Neural cell (in vitro differentiated cells): ENCODE results near the gene PDHX. TPM values are rescaled to one million over a fixed set of nuclear protein-coding genes. Genes with fewer than 3 reads are reported as not detected.

Source experiments
- H2AFZ ChIP-seq: fragments of 200-600, 300-800 bp; sonication (generic), shearing (Covaris generic); 2 replicates; pipeline ENCODE4 v1.6.0; 2014; ENCODE audit warnings: low read depth, mild to moderate bottlenecking, antibody characterized with exemption, low read length, moderate library complexity
- H3F3A ChIP-seq: fragments of 200-600 bp; shearing (Covaris generic); 2 replicates; pipeline ENCODE4 v1.6.1; 2016; ENCODE audit warnings: mild to moderate bottlenecking, moderate library complexity, mixed read lengths, antibody characterized with exemption, low read length; ENCODE audit not compliant: insufficient read depth, poor library complexity, severe bottlenecking
- H3K27ac ChIP-seq: fragments of 200-600, 300-800 bp; sonication (generic), shearing (Covaris generic); 2 replicates; pipeline ENCODE4 v1.5.1; 2014; ENCODE audit warnings: mild to moderate bottlenecking, low read length, moderate library complexity
- H3K27me3 ChIP-seq: fragments of 300-800, 200-600 bp; sonication (generic), shearing (Covaris generic); 2 replicates; pipeline ENCODE4 v1.6.0; 2014; ENCODE audit warnings: mild to moderate bottlenecking, low read depth, low read length, moderate library complexity; ENCODE audit not compliant: insufficient read depth
- H3K36me3 ChIP-seq: fragments of 300-800, 200-600 bp; sonication (generic), shearing (Covaris generic); 2 replicates; pipeline ENCODE4 v1.5.1; 2014; ENCODE audit warnings: mild to moderate bottlenecking, antibody characterized with exemption, low read length, moderate library complexity; ENCODE audit not compliant: insufficient read depth
- H3K4me2 ChIP-seq: fragments of 300-800, 200-600 bp; sonication (generic), shearing (Covaris generic); 2 replicates; pipeline ENCODE4 v1.6.0; 2014; ENCODE audit warnings: mild to moderate bottlenecking, low read length
- H3K4me3 ChIP-seq: fragments of 300-800, 200-600 bp; sonication (generic), shearing (Covaris generic); 2 replicates; pipeline ENCODE4 v1.5.1; 2014; ENCODE audit warnings: mild to moderate bottlenecking, low read length, moderate library complexity
- H3K79me2 ChIP-seq: fragments of 200-600 bp; shearing (Covaris generic); replicated peaks from 2 replicates; pipeline ENCODE4 v1.6.0; 2014; ENCODE audit warnings: mild to moderate bottlenecking, low read length, moderate library complexity; ENCODE audit not compliant: insufficient read depth
- H3K9ac ChIP-seq: fragments of 300-800, 200-600 bp; sonication (generic), shearing (Covaris generic); 2 replicates; pipeline ENCODE4 v1.6.1; 2016; ENCODE audit warnings: mild to moderate bottlenecking, low read length, mixed read lengths
- H3K9me2 ChIP-seq: fragments of 200-600 bp; shearing (Covaris generic); 2 replicates; pipeline ENCODE4 v1.6.1; 2016; ENCODE audit warnings: mild to moderate bottlenecking, low read length, mixed read lengths; ENCODE audit not compliant: insufficient read depth
- H3K9me3 ChIP-seq: fragments of 200-600, 300-800 bp; sonication (generic), shearing (Covaris generic); 2 replicates; pipeline ENCODE4 v1.6.1; 2016; ENCODE audit warnings: mild to moderate bottlenecking, mixed run types, low read length, moderate library complexity, mixed read lengths
- H4K20me1 ChIP-seq: fragments of 200-600 bp; shearing (Covaris generic); 2 replicates; pipeline ENCODE4 v1.6.1; 2016; ENCODE audit warnings: mild to moderate bottlenecking, mixed run types; ENCODE audit not compliant: insufficient read depth
- EP300 ChIP-seq: fragments of 450-650 bp; conservative IDR thresholded peaks from 2 replicates; pipeline ENCODE4 v1.6.1; 2014; ENCODE audit warnings: antibody characterized with exemption, mild to moderate bottlenecking, moderate library complexity; ENCODE audit not compliant: poor library complexity, severe bottlenecking
- EZH2 ChIP-seq: fragments of 200-600, 300-800 bp; shearing (Covaris generic), sonication (generic); IDR thresholded peaks from 2 replicates; pipeline ENCODE4 v1.6.1; 2014; ENCODE audit warnings: antibody characterized with exemption, low read length, borderline replicate concordance, mild to moderate bottlenecking; ENCODE audit not compliant: insufficient read depth, poor library complexity, severe bottlenecking
- MXI1 ChIP-seq: fragments of 450-650 bp; conservative IDR thresholded peaks from 2 replicates; pipeline ENCODE4 v1.6.1; 2014; ENCODE audit warnings: antibody characterized with exemption, mild to moderate bottlenecking; ENCODE audit not compliant: poor library complexity, severe bottlenecking
- POLR2AphosphoS5 ChIP-seq: IDR thresholded peaks from 2 replicates; pipeline ENCODE4 v1.6.1; 2012
- RAD21 ChIP-seq: fragments of 450-650 bp; conservative IDR thresholded peaks from 2 replicates; pipeline ENCODE4 v1.6.1; 2014; ENCODE audit warnings: antibody characterized with exemption, mild to moderate bottlenecking, moderate library complexity
- SMC3 ChIP-seq: fragments of 450-650 bp; conservative IDR thresholded peaks from 2 replicates; pipeline ENCODE4 v1.6.1; 2014; ENCODE audit warnings: antibody characterized with exemption, mild to moderate bottlenecking, moderate library complexity; ENCODE audit not compliant: poor library complexity
- TAF1 ChIP-seq: IDR thresholded peaks from 2 replicates; pipeline ENCODE4 v1.6.1; 2012; ENCODE audit warnings: low read depth
- polyA plus RNA-seq: library from polyadenylated mRNA; depleted of rRNA; stranded (reverse); fragments of >200 nt; gene quantifications from 2 replicates; pipeline ENCODE4 v1.2.3, GENCODE V29; 2014
- TF ChIP-seq, protein P1 (sequence below): fragments of 450-650 bp; IDR thresholded peaks from 2 replicates; pipeline ENCODE4 v1.5.1; 2014; ENCODE audit warnings: antibody characterized with exemption, mild to moderate bottlenecking, moderate library complexity; ENCODE audit not compliant: poor library complexity, severe bottlenecking
- TF ChIP-seq, protein P2 (sequence below): IDR thresholded peaks from 2 replicates; pipeline ENCODE4 v1.6.1; 2012; ENCODE audit warnings: borderline replicate concordance

Gene PDHX
- polyA plus RNA-seq, 1 donor from 2014 or later: 59.8 TPM

DNA sequence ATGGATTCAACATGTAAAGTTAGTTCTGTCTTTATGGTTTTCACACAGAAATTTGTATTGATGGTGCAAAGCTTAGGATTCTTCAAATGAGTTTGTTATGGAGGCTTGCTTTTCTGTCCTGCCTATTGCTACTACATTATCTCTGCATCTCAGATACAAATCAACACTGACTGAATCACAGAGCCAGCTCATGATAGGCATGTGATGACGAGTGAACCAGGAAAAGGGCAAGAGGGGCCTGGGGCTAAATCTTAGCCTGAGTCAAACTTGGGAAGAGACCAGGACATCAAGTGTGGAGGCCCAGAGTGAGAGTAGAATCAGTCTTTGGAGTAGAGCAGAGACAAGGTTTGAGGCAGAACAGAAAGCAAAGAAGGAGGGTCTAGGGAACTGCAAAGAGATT, 115.4 kb downstream of the PDHX start:
- Histone ChIP-seq H3K27me3 (no peaks in the 10 kb centered on the region), H3K27ac (no peak overlapping the region), H2AFZ (no peak overlapping the region)

DNA sequence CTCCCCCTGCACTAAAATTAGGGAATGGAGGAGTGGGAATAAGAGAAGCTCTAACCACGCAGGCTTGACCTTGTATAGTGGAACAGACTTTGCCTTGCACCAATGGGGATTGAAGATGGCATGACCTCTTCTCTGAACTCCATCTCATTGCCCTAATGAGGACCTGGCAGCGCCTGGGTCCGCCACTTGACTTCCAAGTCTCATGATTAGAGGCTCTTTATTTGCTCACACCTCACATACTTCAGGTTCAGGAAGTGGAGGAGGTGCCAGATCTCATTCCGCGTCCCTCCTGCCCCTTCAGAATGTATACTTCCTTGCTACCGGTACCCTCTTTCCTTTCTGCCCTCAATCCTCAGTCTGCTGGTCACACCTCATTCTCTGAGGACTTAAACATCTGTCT, 116.6 kb downstream of the PDHX start:
- Histone ChIP-seq H4K20me1 (no peaks in the 10 kb centered on the region), H3K36me3 (no peaks in the 10 kb centered on the region), H3K27me3 (no peaks in the 10 kb centered on the region), H3F3A (no peaks in the 10 kb centered on the region), H3K9me2 (no peaks in the 10 kb centered on the region), H3K79me2 (no peaks in the 10 kb centered on the region), H3K4me2 (no peak overlapping the region), H3K27ac (no peak overlapping the region), H3K9me3 (no peaks in the 10 kb centered on the region), H3K4me3 (no peak overlapping the region), H3K9ac (no peak overlapping the region), H2AFZ (no peak overlapping the region)
- TF ChIP-seq SMC3 (no peak), TAF1 (no peak), MXI1 (no peak), POLR2AphosphoS5 (no peak), RAD21 (no peak), EZH2 (no peak), EP300 (no peak)
- TF ChIP-seq, protein P1, sequence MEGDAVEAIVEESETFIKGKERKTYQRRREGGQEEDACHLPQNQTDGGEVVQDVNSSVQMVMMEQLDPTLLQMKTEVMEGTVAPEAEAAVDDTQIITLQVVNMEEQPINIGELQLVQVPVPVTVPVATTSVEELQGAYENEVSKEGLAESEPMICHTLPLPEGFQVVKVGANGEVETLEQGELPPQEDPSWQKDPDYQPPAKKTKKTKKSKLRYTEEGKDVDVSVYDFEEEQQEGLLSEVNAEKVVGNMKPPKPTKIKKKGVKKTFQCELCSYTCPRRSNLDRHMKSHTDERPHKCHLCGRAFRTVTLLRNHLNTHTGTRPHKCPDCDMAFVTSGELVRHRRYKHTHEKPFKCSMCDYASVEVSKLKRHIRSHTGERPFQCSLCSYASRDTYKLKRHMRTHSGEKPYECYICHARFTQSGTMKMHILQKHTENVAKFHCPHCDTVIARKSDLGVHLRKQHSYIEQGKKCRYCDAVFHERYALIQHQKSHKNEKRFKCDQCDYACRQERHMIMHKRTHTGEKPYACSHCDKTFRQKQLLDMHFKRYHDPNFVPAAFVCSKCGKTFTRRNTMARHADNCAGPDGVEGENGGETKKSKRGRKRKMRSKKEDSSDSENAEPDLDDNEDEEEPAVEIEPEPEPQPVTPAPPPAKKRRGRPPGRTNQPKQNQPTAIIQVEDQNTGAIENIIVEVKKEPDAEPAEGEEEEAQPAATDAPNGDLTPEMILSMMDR: no peak
- TF ChIP-seq, protein P2, sequence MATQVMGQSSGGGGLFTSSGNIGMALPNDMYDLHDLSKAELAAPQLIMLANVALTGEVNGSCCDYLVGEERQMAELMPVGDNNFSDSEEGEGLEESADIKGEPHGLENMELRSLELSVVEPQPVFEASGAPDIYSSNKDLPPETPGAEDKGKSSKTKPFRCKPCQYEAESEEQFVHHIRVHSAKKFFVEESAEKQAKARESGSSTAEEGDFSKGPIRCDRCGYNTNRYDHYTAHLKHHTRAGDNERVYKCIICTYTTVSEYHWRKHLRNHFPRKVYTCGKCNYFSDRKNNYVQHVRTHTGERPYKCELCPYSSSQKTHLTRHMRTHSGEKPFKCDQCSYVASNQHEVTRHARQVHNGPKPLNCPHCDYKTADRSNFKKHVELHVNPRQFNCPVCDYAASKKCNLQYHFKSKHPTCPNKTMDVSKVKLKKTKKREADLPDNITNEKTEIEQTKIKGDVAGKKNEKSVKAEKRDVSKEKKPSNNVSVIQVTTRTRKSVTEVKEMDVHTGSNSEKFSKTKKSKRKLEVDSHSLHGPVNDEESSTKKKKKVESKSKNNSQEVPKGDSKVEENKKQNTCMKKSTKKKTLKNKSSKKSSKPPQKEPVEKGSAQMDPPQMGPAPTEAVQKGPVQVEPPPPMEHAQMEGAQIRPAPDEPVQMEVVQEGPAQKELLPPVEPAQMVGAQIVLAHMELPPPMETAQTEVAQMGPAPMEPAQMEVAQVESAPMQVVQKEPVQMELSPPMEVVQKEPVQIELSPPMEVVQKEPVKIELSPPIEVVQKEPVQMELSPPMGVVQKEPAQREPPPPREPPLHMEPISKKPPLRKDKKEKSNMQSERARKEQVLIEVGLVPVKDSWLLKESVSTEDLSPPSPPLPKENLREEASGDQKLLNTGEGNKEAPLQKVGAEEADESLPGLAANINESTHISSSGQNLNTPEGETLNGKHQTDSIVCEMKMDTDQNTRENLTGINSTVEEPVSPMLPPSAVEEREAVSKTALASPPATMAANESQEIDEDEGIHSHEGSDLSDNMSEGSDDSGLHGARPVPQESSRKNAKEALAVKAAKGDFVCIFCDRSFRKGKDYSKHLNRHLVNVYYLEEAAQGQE: no peak

More for the DNA sequence above, 115.4 kb downstream of the PDHX start:
- no peaks in the 10 kb centered on the region for H4K20me1 ChIP-seq
- H3K36me3 ChIP-seq: no peaks in the 10 kb centered on the region
- H3K79me2 ChIP-seq: no peaks in the 10 kb centered on the region
- TF ChIP-seq, protein P2: no peak
- TF ChIP-seq SMC3 (no peak), TAF1 (no peak), MXI1 (no peak), EP300 (no peak), POLR2AphosphoS5 (no peak), EZH2 (no peak), RAD21 (no peak)
- TF ChIP-seq, protein P1: no peak
- H3K9me3 ChIP-seq: no peaks in the 10 kb centered on the region
- H3K4me3 ChIP-seq: no peak overlapping the region
- H3F3A ChIP-seq: no peaks in the 10 kb centered on the region
- H3K9me2 ChIP-seq: no peaks in the 10 kb centered on the region
- no peak overlapping the region for H3K4me2 ChIP-seq
- no peak overlapping the region for H3K9ac ChIP-seq
